Limb (tissue), 2 donors: ENCODE data around the gene LDHD.

Experiments
- DNase-seq, 2 donors: peaks; one replicate each; pipeline ENCODE4 v3.0.0-alpha.2; 2016; ENCODE audit errors: extremely low spot score in 2 of 2

Gene LDHD

GRCh38 chr16:75063549-75064088 lies 53.0 kb downstream of the LDHD start:
- DNase-seq, result no peak

DNA sequence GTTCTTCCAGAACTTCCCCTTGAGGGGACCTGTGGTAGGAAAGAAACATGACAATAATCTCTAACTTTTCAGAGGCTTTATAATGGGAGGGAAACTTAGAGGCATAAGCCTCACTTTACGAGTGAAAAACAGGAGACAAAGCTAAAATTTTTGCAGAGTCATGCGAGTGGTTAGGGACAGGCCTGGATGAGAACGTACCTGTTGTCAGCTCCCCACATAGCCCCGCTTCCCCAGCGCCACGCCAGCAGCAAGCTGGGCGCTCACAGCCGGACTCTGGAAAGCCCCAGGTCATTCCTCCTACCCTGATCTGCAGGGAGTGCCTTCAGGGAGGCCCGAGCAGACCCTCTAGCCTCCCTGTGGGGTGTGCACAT lies 53.6 kb downstream of the LDHD start:
- no peak for DNase-seq

- no peak for DNase-seq
Measured at GRCh38 chr16:75062135-75062975, 54.2 kb downstream of the LDHD start.
